Keratinocyte (primary cell): ENCODE measurements around the gene BTG3.

Experiments
- EZH2 ChIP-seq: IDR thresholded peaks from one replicate; pipeline ENCODE4 v1.6.1; 2012; ENCODE audit warnings: inconsistent platforms, mild to moderate bottlenecking, low read length, moderate library complexity
- TF ChIP-seq, protein P1 (sequence below), 3 experiments: IDR thresholded peaks in 1 of 3; conservative IDR thresholded peaks in 1 of 3; optimal IDR thresholded peaks in 1 of 3; 2 replicates in 2 of 3; 3 replicates in 1 of 3; pipeline versions ENCODE3 to v1.5.1; 2011; ENCODE audit warnings: low read length in 3 of 3, mild to moderate bottlenecking in 3 of 3, moderate library complexity in 2 of 3, control low read depth in 1 of 3, inconsistent platforms in 1 of 3; ENCODE audit not compliant: insufficient read depth in 2 of 3; ENCODE audit errors: extremely low read depth in 1 of 3

DNA sequence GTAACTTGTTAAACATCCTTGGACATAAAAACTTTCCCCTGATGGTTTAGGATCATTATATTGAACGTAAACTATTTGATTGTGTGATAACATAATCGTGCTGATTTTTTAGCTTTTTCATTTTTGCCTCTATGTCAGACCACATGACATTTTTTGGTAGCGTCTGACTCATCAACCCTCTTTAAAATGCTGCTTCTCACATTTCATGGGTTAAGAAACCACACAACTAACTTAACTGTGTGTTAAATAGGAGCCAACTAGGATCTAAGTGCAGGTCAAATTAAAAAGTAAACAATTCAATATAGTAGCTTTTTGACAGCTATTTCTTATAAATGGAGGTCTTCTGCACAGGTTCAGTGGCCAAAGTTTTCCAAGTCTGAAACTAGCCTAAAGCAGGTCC is 9.8 kb downstream of the BTG3 start:
- TF ChIP-seq, protein P1, sequence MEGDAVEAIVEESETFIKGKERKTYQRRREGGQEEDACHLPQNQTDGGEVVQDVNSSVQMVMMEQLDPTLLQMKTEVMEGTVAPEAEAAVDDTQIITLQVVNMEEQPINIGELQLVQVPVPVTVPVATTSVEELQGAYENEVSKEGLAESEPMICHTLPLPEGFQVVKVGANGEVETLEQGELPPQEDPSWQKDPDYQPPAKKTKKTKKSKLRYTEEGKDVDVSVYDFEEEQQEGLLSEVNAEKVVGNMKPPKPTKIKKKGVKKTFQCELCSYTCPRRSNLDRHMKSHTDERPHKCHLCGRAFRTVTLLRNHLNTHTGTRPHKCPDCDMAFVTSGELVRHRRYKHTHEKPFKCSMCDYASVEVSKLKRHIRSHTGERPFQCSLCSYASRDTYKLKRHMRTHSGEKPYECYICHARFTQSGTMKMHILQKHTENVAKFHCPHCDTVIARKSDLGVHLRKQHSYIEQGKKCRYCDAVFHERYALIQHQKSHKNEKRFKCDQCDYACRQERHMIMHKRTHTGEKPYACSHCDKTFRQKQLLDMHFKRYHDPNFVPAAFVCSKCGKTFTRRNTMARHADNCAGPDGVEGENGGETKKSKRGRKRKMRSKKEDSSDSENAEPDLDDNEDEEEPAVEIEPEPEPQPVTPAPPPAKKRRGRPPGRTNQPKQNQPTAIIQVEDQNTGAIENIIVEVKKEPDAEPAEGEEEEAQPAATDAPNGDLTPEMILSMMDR (optimal IDR thresholded peaks at IDR 0.05 in 1 of 3, IDR thresholded peaks at IDR 0.05 in 1 of 3, conservative IDR thresholded peaks at IDR 0.05 in 1 of 3; ENCODE audit: extremely low read depth in 1 of 3, insufficient read depth in 2 of 3, low read length in 3 of 3), result no peak
- TF ChIP-seq EZH2, result no peak
